WTC11 (cell line): Measurements from ENCODE around the gene CRAMP1.

Experiments
- CTCF ChIP-seq: fragments of 200-600 bp; IDR thresholded peaks from 2 replicates; pipeline ENCODE4 v1.8.0; 2022; ENCODE audit warnings: antibody characterized with exemption
- ETV6 ChIP-seq: sonication (generic); formaldehyde crosslinking; IDR thresholded peaks from 2 replicates; pipeline ENCODE4 v1.8.1; 2022; ENCODE audit warnings: mild to moderate bottlenecking, missing genetic modification reagents
- MLX ChIP-seq: sonication (generic); formaldehyde crosslinking; IDR thresholded peaks from 2 replicates; pipeline ENCODE4 v1.8.1; 2023; ENCODE audit warnings: mild to moderate bottlenecking, missing genetic modification reagents, moderate library complexity

GRCh38 chr16:1715220-1715619, 103.1 kb downstream of the CRAMP1 start:
- TF ChIP-seq CTCF: no peak
- no peak for TF ChIP-seq ETV6
- no peak for TF ChIP-seq MLX (CRISPR knock-in tag)
